ENCODE measurements around the gene NIPAL4. TPM values are rescaled to one million over a fixed set of nuclear protein-coding genes. Genes with fewer than 3 reads are reported as not detected.

The NIPAL4 gene
- total RNA-seq, 1 donor from 2014 or later = 5.3 TPM

GRCh38 chr5:157449011-157449723 lies 10.8 kb upstream of the NIPAL4 start:
- no peak for TF ChIP-seq CTCF (IDR thresholded peaks at IDR 0.05; ENCODE audit: insufficient read depth, low read length, severe bottlenecking)
- DNase-seq (ENCODE audit: low read depth) (no peak), FAIRE-seq (no peak)
- H3K36me3 ChIP-seq (ENCODE audit: control insufficient read depth, insufficient read depth, low read length) = no peaks in the 10 kb centered on the region
- H3K27me3 ChIP-seq (ENCODE audit: control insufficient read depth, insufficient read depth, low read length) = no peaks in the 10 kb centered on the region
- H3K4me3 ChIP-seq (ENCODE audit: low read depth, low read length) = no peak overlapping the region

GRCh38 chr5:157450024-157450423 lies 10.0 kb upstream of the NIPAL4 start:
- no peak overlapping the region for H3K4me3 ChIP-seq (ENCODE audit: low read depth, low read length)
- no peak for TF ChIP-seq CTCF (IDR thresholded peaks at IDR 0.05; ENCODE audit: insufficient read depth, low read length, severe bottlenecking)
- no peak for DNase-seq (ENCODE audit: low read depth)
- no peak for FAIRE-seq
- H3K27me3 ChIP-seq (ENCODE audit: control insufficient read depth, insufficient read depth, low read length) = no peaks in the 10 kb centered on the region
- H3K36me3 ChIP-seq (ENCODE audit: control insufficient read depth, insufficient read depth, low read length) = no peaks in the 10 kb centered on the region

GRCh38 chr5:157451806-157452205 lies 8.2 kb upstream of the NIPAL4 start:
- no peaks in the 10 kb centered on the region for H3K36me3 ChIP-seq (ENCODE audit: control insufficient read depth, insufficient read depth, low read length)
- H3K27me3 ChIP-seq (ENCODE audit: control insufficient read depth, insufficient read depth, low read length) = no peaks in the 10 kb centered on the region
- FAIRE-seq (no peak), DNase-seq (ENCODE audit: low read depth) (no peak)
- no peak for TF ChIP-seq CTCF (IDR thresholded peaks at IDR 0.05; ENCODE audit: insufficient read depth, low read length, severe bottlenecking)
- H3K4me3 ChIP-seq (ENCODE audit: low read depth, low read length) = no peak overlapping the region

GRCh38 chr5:157454273-157454672 lies 5.7 kb upstream of the NIPAL4 start:
- TF ChIP-seq CTCF (IDR thresholded peaks at IDR 0.05; ENCODE audit: insufficient read depth, low read length, severe bottlenecking) = no peak
- Histone ChIP-seq H3K36me3 (ENCODE audit: control insufficient read depth, insufficient read depth, low read length) (no peaks in the 10 kb centered on the region), H3K27me3 (ENCODE audit: control insufficient read depth, insufficient read depth, low read length) (no peaks in the 10 kb centered on the region), H3K4me3 (ENCODE audit: low read depth, low read length) (no peak overlapping the region)
- DNase-seq (ENCODE audit: low read depth) = no peak
- FAIRE-seq = no peak

- FAIRE-seq = no peak
- DNase-seq (ENCODE audit: low read depth) = no peak
- TF ChIP-seq CTCF (IDR thresholded peaks at IDR 0.05; ENCODE audit: insufficient read depth, low read length, severe bottlenecking) = no peak
- H3K36me3 ChIP-seq (ENCODE audit: control insufficient read depth, insufficient read depth, low read length) = no peaks in the 10 kb centered on the region
- no peak overlapping the region for H3K4me3 ChIP-seq (ENCODE audit: low read depth, low read length)
- H3K27me3 ChIP-seq (ENCODE audit: control insufficient read depth, insufficient read depth, low read length) = no peaks in the 10 kb centered on the region
These were observed 5.0 kb upstream of the NIPAL4 start for GRCh38 chr5:157455057-157455456.

GRCh38 chr5:157456301-157456700 lies 3.7 kb upstream of the NIPAL4 start:
- H3K27me3 ChIP-seq (ENCODE audit: control insufficient read depth, insufficient read depth, low read length) = no peaks in the 10 kb centered on the region

More at GRCh38 chr5:157456301-157456700, 3.7 kb upstream of the NIPAL4 start:
- no peaks in the 10 kb centered on the region for H3K36me3 ChIP-seq (ENCODE audit: control insufficient read depth, insufficient read depth, low read length)
- no peak for FAIRE-seq
- DNase-seq (ENCODE audit: low read depth) = no peak
- H3K4me3 ChIP-seq (ENCODE audit: low read depth, low read length) = no peak overlapping the region
- no peak for TF ChIP-seq CTCF (IDR thresholded peaks at IDR 0.05; ENCODE audit: insufficient read depth, low read length, severe bottlenecking)
